H1 (cell line): ENCODE results near the gene DNAI2. TPM values are rescaled to one million over a fixed set of nuclear protein-coding genes. Genes with fewer than 3 reads are reported as not detected.

ENCODE experiments used
- EGR1 ChIP-seq: IDR thresholded peaks from 2 replicates; pipeline ENCODE4 v1.6.1; 2011; ENCODE audit warnings: low read depth, low read length, borderline replicate concordance
- HDAC2 ChIP-seq, 2 experiments: fragments of 300-600 bp in 1 of 2; sonication (generic) in 1 of 2; IDR thresholded peaks; 2 replicates each; pipeline ENCODE4 v1.6.1; 2011 to 2012; ENCODE audit warnings: low read depth in 2 of 2, low read length in 2 of 2, mild to moderate bottlenecking in 2 of 2, moderate library complexity in 2 of 2, borderline replicate concordance in 1 of 2, inconsistent platforms in 1 of 2
- polyA plus RNA-seq, 7 experiments: library from polyadenylated mRNA; depleted of rRNA in 3 of 7; stranded (reverse) in 5 of 7; unstranded in 2 of 7; fragments of >200 nt in 5 of 7; fragments of 200-250 nt in 2 of 7; gene quantifications; 1 replicate in 5 of 7; 2 replicates in 1 of 7; 4 replicates in 1 of 7; pipeline versions ENCODE4 v1.2.1 to v1.2.3, GENCODE V29; 2011 to 2013; ENCODE audit warnings: missing spikeins in 2 of 7, mixed read lengths in 2 of 7
- total RNA-seq: library from RNA; stranded (reverse); fragmentation: NEBNext Ultra II Directional; extraction: Animal tissue kit (Norgen Biotek cat#: 25700); gene quantifications from 2 replicates; pipeline ENCODE4 v1.2.1, GENCODE V29; 2021

DNAI2 gene
- total and polyA plus RNA-seq, 2 of the 8 experiments (the other 6 are each of a cell fraction or from before 2014, with no cell fraction given): 0.08 to 0.15 TPM

- no peak for TF ChIP-seq HDAC2 (IDR thresholded peaks at IDR 0.05; ENCODE audit: borderline replicate concordance in 1 of 2, low read depth in 2 of 2, low read length in 2 of 2)
- TF ChIP-seq EGR1: no peak
These were observed 21.9 kb downstream of the DNAI2 start (continued) for GRCh38 chr17:74295625-74296547.
